Measurements from ENCODE around the gene SLIT3. TPM values are rescaled to one million over a fixed set of nuclear protein-coding genes. Genes with fewer than 3 reads are reported as not detected.

Gene SLIT3
- total RNA-seq, 1 donor from 2014 or later = 0.22 TPM

DNA sequence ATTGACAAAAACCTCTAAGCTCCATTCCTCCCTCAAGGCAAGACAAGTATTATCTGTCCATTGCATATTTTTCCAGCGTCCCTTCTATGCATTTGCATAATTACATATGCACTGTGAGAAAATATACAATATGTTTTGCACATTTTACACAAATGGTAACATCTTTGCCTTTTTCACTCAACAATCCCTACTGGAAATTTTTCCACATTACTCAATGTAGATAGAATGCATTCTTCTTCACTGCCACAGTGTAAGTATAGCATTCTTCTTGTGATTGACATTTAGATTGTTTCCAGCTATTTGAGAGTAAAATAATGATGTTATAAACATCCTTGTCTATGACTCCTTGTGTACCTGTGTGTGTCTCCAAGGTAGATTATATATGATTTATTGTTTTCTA is 205.0 kb downstream of the SLIT3 start:
- Histone ChIP-seq H3K4me3 (no peak overlapping the region), H3K4me1 (peaks cover 4% of the 10 kb centered on the region), H3K27me3 (no peaks in the 10 kb centered on the region), H3K9ac (no peak overlapping the region), H3K36me3 (no peaks in the 10 kb centered on the region), H3K9me3 (ENCODE audit: low read depth) (no peaks in the 10 kb centered on the region), H2AFZ (replicated peaks) (no peak overlapping the region), H3K4me2 (no peak overlapping the region), H3F3A (ENCODE audit: low read depth) (no peaks in the 10 kb centered on the region), H3K79me2 (ENCODE audit: low read depth) (no peaks in the 10 kb centered on the region), H3K27ac (no peak overlapping the region), H4K20me1 (ENCODE audit: low read depth) (no peaks in the 10 kb centered on the region)
- Mint-ChIP-seq H3K4me1 (peaks cover 9% of the 10 kb centered on the region), H3K9me3 (peaks cover 5% of the 10 kb centered on the region), H3K4me3 (no peak overlapping the region), H3K27ac (no peak overlapping the region), H3K36me3 (peaks cover under 1% of the 10 kb centered on the region), H3K27me3 (ENCODE audit: insufficient read depth, low read depth) (peaks cover 2% of the 10 kb centered on the region)
- TF ChIP-seq EZH2 (IDR thresholded peaks at IDR 0.05) = no peak
- no peak for DNase-seq (ENCODE audit: low spot score)

DNA sequence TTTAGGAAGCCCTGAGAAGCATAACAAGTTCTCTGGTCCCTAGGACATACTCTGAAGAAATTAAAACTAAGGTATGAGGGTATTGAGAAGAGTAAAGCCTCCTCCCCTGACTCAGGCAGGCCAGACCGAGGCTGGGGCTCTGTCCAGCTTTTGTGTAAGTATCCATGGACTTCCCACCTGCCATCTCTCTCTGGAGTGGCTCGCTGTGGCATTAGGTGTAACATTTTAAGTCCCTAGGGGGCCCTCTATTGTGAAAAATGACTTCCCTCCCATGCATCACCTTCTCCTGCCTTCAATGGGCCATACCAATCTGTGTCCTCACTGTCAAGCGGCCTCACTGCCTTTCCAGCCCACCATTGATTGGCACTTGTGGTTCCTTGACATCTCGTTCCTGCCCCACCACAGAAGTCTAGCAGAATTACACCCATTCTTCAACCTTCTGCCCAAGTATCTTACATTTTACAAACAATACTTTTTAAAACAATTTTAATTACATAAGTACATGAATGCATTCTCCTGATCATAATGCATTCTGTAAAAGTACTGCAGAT is 205.5 kb downstream of the SLIT3 start:
- Histone ChIP-seq H3K4me1 (no peaks in the 10 kb centered on the region), H3K4me3 (no peak overlapping the region), H3K9me3 (ENCODE audit: low read depth) (no peaks in the 10 kb centered on the region), H3K27ac (no peak overlapping the region), H3K79me2 (ENCODE audit: low read depth) (no peaks in the 10 kb centered on the region), H3F3A (ENCODE audit: low read depth) (no peaks in the 10 kb centered on the region), H3K4me2 (no peak overlapping the region), H3K36me3 (no peaks in the 10 kb centered on the region), H3K9ac (no peak overlapping the region), H3K27me3 (no peaks in the 10 kb centered on the region), H2AFZ (replicated peaks) (no peak overlapping the region), H4K20me1 (ENCODE audit: low read depth) (no peaks in the 10 kb centered on the region)
- Mint-ChIP-seq H3K27me3 (ENCODE audit: insufficient read depth, low read depth) (peaks cover 2% of the 10 kb centered on the region), H3K4me1 (peaks cover 9% of the 10 kb centered on the region), H3K9me3 (peaks cover 7% of the 10 kb centered on the region), H3K4me3 (no peak overlapping the region), H3K36me3 (peaks cover 3% of the 10 kb centered on the region), H3K27ac (no peak overlapping the region)
- DNase-seq (ENCODE audit: low spot score) = no peak
- TF ChIP-seq EZH2 (IDR thresholded peaks at IDR 0.05) (no peak), EZH2phosphoT487 (IDR thresholded peaks at IDR 0.05) (no peak)
- TF ChIP-seq, protein P1, sequence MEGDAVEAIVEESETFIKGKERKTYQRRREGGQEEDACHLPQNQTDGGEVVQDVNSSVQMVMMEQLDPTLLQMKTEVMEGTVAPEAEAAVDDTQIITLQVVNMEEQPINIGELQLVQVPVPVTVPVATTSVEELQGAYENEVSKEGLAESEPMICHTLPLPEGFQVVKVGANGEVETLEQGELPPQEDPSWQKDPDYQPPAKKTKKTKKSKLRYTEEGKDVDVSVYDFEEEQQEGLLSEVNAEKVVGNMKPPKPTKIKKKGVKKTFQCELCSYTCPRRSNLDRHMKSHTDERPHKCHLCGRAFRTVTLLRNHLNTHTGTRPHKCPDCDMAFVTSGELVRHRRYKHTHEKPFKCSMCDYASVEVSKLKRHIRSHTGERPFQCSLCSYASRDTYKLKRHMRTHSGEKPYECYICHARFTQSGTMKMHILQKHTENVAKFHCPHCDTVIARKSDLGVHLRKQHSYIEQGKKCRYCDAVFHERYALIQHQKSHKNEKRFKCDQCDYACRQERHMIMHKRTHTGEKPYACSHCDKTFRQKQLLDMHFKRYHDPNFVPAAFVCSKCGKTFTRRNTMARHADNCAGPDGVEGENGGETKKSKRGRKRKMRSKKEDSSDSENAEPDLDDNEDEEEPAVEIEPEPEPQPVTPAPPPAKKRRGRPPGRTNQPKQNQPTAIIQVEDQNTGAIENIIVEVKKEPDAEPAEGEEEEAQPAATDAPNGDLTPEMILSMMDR (IDR thresholded peaks at IDR 0.05) = no peak

DNA sequence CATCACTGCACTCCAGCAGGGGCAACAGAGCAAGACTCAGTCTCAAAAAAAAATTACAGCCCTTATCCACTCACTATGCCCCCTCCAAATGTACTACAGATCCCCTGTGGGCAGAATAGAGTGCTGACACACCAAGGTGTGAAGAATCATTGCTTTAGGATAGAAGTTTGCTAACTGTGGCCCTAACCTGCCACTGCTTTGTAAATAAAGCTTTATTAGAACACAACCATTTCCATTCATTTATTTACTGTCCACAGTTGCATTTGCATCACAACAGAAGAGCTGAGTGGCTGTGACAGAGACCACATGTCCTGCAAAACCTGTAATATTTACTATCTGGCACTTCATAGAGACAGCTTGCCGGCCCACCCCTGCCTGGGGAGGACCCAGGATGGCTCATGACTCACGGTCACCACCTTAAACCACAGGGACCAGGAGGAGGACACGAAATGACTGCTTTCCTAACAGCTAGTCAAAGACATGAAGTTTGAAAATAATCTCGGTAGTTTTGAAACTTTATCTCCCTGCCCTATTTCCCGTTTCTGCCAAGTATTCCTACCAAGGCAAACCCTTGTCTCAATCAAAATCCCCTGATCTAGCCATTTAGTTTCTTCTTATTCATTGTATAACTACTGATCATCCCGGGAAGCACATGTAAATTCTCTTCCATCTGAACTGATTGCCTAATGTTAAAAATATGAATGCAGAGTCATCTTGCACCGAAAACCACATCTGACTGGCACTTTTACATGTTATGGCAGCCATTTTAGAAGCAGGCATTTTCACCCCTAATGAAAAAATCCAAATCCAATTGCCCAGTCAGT is 206.1 kb downstream of the SLIT3 start:
- H3K36me3 ChIP-seq = no peaks in the 10 kb centered on the region
- no peaks in the 10 kb centered on the region for H3K79me2 ChIP-seq (ENCODE audit: low read depth)
- Mint-ChIP-seq H3K4me3 (no peak overlapping the region), H3K36me3 (peaks cover 3% of the 10 kb centered on the region), H3K27me3 (ENCODE audit: insufficient read depth, low read depth) (peaks cover 2% of the 10 kb centered on the region), H3K9me3 (peaks cover 11% of the 10 kb centered on the region), H3K27ac (no peak overlapping the region), H3K4me1 (peaks cover 9% of the 10 kb centered on the region)
- H4K20me1 ChIP-seq (ENCODE audit: low read depth) = no peaks in the 10 kb centered on the region
- H3K9me3 ChIP-seq (ENCODE audit: low read depth) = no peaks in the 10 kb centered on the region
- H3K27me3 ChIP-seq = no peaks in the 10 kb centered on the region
- H3K4me2 ChIP-seq = no peak overlapping the region
- TF ChIP-seq EZH2phosphoT487 (IDR thresholded peaks at IDR 0.05) (no peak), EZH2 (IDR thresholded peaks at IDR 0.05) (no peak)
- TF ChIP-seq, protein P1 (IDR thresholded peaks at IDR 0.05) = no peak
- H3F3A ChIP-seq (ENCODE audit: low read depth) = no peaks in the 10 kb centered on the region
- H3K4me1 ChIP-seq = no peaks in the 10 kb centered on the region
- H2AFZ ChIP-seq (replicated peaks) = no peak overlapping the region
- no peak overlapping the region for H3K27ac ChIP-seq
- H3K4me3 ChIP-seq = no peak overlapping the region
- H3K9ac ChIP-seq = no peak overlapping the region
- no peak for DNase-seq (ENCODE audit: low spot score)
